Stimulated activated CD4-positive, alpha-beta T cell treated with anti-CD3 and anti-CD28 coated beads, Interleukin-12 subunit alpha, Interleukin-12 subunit beta, amount 100 ng/mL, for 4 hours (primary cell): ENCODE results near the gene PPP1CA.

Experiments used
- DNase-seq: peaks from one replicate; pipeline ENCODE4 v3.0.0-alpha.2; 2020

PPP1CA gene

GRCh38 chr11:67349036-67349435, 52.6 kb downstream of the PPP1CA start:
- DNase-seq = no peak
